Lower leg skin (tissue), 3 donors: ENCODE measurements around the gene ZNF783.

Experiments used
- POLR2A ChIP-seq, 2 donors: fragments of 450-650 bp; IDR thresholded peaks; one replicate each; pipeline ENCODE4 v1.6.1; 2016 to 2017; ENCODE audit warnings: antibody characterized with exemption in 2 of 2, mild to moderate bottlenecking in 1 of 2, moderate library complexity in 1 of 2
- TF ChIP-seq, protein P1 (sequence below), 3 donors: fragments of 450-650 bp; IDR thresholded peaks; one replicate each; pipeline ENCODE4 v1.5.1; 2016; ENCODE audit warnings: antibody characterized with exemption in 3 of 3, mild to moderate bottlenecking in 3 of 3, moderate library complexity in 2 of 3

GRCh38 chr7:149261829-149262617 lies at the start of gene ZNF783:
- TF ChIP-seq, protein P1, sequence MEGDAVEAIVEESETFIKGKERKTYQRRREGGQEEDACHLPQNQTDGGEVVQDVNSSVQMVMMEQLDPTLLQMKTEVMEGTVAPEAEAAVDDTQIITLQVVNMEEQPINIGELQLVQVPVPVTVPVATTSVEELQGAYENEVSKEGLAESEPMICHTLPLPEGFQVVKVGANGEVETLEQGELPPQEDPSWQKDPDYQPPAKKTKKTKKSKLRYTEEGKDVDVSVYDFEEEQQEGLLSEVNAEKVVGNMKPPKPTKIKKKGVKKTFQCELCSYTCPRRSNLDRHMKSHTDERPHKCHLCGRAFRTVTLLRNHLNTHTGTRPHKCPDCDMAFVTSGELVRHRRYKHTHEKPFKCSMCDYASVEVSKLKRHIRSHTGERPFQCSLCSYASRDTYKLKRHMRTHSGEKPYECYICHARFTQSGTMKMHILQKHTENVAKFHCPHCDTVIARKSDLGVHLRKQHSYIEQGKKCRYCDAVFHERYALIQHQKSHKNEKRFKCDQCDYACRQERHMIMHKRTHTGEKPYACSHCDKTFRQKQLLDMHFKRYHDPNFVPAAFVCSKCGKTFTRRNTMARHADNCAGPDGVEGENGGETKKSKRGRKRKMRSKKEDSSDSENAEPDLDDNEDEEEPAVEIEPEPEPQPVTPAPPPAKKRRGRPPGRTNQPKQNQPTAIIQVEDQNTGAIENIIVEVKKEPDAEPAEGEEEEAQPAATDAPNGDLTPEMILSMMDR (IDR thresholded peaks at IDR 0.05) = no peak
- TF ChIP-seq POLR2A (IDR thresholded peaks at IDR 0.05) = no peak
